Activated CD4-positive, alpha-beta T cell treated with anti-CD3 and anti-CD28 coated beads, Interleukin-2, amount 50 U/mL, for 4 hours (primary cell): Measurements from ENCODE around the gene RMND1.
A peak's percentile ranks its signal among the peaks of the same experiment; 100 is the strongest.
"Not testable (repeated sequence)": the region's sequence is repeated elsewhere in the genome, so short reads cannot be mapped to it uniquely, and the experiment has no call there.

Experiments used
- DNase-seq, 2 experiments: peaks; one replicate each; pipeline ENCODE4 v3.0.0-alpha.2; 2020

Gene RMND1

GRCh38 chr6:151413372-151414145, 38.4 kb downstream of the RMND1 start:
- DNase-seq, result peak; percentile 60 to 61

- DNase-seq, result no peak
These were observed 39.0 kb downstream of the RMND1 start for GRCh38 chr6:151412909-151413308.

- DNase-seq, result no peak
These were observed 42.2 kb downstream of the RMND1 start for GRCh38 chr6:151409679-151410078.

GRCh38 chr6:151409260-151409659, 42.7 kb downstream of the RMND1 start:
- no peak for DNase-seq

- DNase-seq, result no peak
These were observed 43.1 kb downstream of the RMND1 start for GRCh38 chr6:151408858-151409257.

GRCh38 chr6:151403919-151404308, 48.0 kb downstream of the RMND1 start:
- DNase-seq, result no peak

GRCh38 chr6:151402228-151402627, 49.7 kb downstream of the RMND1 start:
- no peak for DNase-seq

GRCh38 chr6:151400473-151400872, 51.5 kb downstream of the RMND1 start:
- DNase-seq, result no peak

- DNase-seq, result no peak
These were observed 52.2 kb downstream of the RMND1 start for GRCh38 chr6:151399679-151400078.

GRCh38 chr6:151393410-151393809, 58.5 kb downstream of the RMND1 start:
- DNase-seq, result no peak

GRCh38 chr6:151392427-151392826, 59.5 kb downstream of the RMND1 start:
- no peak for DNase-seq

GRCh38 chr6:151391471-151392413, 60.2 kb downstream of the RMND1 start, which contains the start of gene ZBTB2:
Gene ZBTB2, minus strand, starts transcription at chr6:151391559. Its CDS starts 17,922 bp downstream, at chr6:151373637.
- DNase-seq, result peak; percentile 44 to 49

GRCh38 chr6:151390851-151391470, 61.0 kb downstream of the RMND1 start:
- peak; percentile 79 for DNase-seq

- DNase-seq, result peak; percentile 97 to 98
These were observed 61.6 kb downstream of the RMND1 start for GRCh38 chr6:151390276-151390850.

- DNase-seq, result peak in 1 of 2 experiments; percentile 19
These were observed 62.2 kb downstream of the RMND1 start for GRCh38 chr6:151389618-151390275.

- DNase-seq, result peak in 1 of 2 experiments; percentile 17
These were observed 62.8 kb downstream of the RMND1 start for GRCh38 chr6:151388997-151389617.

- no peak for DNase-seq
These were observed 63.7 kb downstream of the RMND1 start for GRCh38 chr6:151388236-151388635.

GRCh38 chr6:151387175-151387970, 64.6 kb downstream of the RMND1 start:
- no peak for DNase-seq

GRCh38 chr6:151385177-151385576, 66.7 kb downstream of the RMND1 start:
- no peak for DNase-seq

- no peak for DNase-seq
These were observed 67.8 kb downstream of the RMND1 start for GRCh38 chr6:151384151-151384550.

- not testable (repeated sequence) for DNase-seq
These were observed 69.3 kb downstream of the RMND1 start for GRCh38 chr6:151382631-151383030.
